BE2C (cell line): ENCODE data around the gene SWSAP1.
A peak's percentile ranks its signal among the peaks of the same experiment; 100 is the strongest.

Experiments
- DNase-seq: peaks from one replicate; pipeline ENCODE4 v3.0.0-alpha.2; 2020
- H3K27me3 ChIP-seq: fragments of 250-450 bp; sonication (Bioruptor Pico); 2 replicates; pipeline ENCODE4 v1.5.1; 2020; ENCODE audit warnings: mild to moderate bottlenecking
- H3K36me3 ChIP-seq: fragments of 250-450 bp; sonication (Bioruptor Pico); 2 replicates; pipeline ENCODE4 v1.5.1; 2020; ENCODE audit warnings: mild to moderate bottlenecking
- H3K4me1 ChIP-seq: fragments of 250-450 bp; sonication (Bioruptor Pico); 2 replicates; pipeline ENCODE4 v1.5.1; 2020
- H3K4me3 ChIP-seq: 2 replicates; pipeline ENCODE4 v1.5.1; 2011; ENCODE audit warnings: low read depth, low read length
- H3K9me3 ChIP-seq: fragments of 250-450 bp; sonication (Bioruptor Pico); 2 replicates; pipeline ENCODE4 v1.5.1; 2020
- TF ChIP-seq, protein P1 (sequence below): IDR thresholded peaks from 2 replicates; pipeline ENCODE4 v1.5.1; 2012; ENCODE audit warnings: mild to moderate bottlenecking, low read depth, low read length

Gene SWSAP1

DNA sequence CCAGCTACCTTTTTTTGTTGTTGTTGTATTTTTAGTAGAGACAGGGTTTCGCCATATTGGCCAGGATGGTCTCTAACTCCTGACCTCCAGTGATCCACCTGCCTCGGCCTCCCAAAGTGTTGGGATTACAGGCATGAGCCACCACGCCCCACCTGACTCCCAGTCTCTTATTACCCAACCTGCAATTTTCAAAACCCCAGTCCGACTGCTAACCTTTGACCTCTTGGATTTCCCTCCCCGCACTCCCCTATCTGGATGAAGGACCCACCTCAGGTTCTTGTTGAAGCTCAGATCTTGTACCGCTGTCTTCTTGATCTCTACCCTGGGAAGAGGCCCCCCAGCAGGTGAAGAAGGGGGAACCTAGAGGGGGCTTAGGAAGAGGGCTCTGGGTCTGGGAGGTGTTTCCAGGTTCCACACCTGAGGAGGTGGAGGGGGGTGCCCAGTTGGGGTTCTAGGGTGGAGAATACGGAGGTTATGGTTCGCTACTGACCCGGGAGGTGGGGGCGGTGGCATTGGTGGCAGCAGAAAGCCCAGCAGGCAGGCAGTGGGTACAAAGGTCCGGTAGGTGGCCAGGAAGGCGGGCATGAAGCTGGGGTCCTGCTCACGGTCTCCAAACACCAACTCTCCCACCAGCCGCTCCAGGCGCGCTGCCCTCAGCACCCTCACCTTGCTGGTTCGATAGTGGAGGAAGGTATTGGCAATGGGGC is 42.0 kb downstream of the SWSAP1 start:
- TF ChIP-seq, protein P1, sequence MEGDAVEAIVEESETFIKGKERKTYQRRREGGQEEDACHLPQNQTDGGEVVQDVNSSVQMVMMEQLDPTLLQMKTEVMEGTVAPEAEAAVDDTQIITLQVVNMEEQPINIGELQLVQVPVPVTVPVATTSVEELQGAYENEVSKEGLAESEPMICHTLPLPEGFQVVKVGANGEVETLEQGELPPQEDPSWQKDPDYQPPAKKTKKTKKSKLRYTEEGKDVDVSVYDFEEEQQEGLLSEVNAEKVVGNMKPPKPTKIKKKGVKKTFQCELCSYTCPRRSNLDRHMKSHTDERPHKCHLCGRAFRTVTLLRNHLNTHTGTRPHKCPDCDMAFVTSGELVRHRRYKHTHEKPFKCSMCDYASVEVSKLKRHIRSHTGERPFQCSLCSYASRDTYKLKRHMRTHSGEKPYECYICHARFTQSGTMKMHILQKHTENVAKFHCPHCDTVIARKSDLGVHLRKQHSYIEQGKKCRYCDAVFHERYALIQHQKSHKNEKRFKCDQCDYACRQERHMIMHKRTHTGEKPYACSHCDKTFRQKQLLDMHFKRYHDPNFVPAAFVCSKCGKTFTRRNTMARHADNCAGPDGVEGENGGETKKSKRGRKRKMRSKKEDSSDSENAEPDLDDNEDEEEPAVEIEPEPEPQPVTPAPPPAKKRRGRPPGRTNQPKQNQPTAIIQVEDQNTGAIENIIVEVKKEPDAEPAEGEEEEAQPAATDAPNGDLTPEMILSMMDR = no peak
- Histone ChIP-seq H3K36me3 (no peaks in the 10 kb centered on the region), H3K9me3 (no peaks in the 10 kb centered on the region), H3K27me3 (peaks cover 50% of the 10 kb centered on the region), H3K4me1 (no peaks in the 10 kb centered on the region), H3K4me3 (no peak overlapping the region)
- DNase-seq = no peak

DNA sequence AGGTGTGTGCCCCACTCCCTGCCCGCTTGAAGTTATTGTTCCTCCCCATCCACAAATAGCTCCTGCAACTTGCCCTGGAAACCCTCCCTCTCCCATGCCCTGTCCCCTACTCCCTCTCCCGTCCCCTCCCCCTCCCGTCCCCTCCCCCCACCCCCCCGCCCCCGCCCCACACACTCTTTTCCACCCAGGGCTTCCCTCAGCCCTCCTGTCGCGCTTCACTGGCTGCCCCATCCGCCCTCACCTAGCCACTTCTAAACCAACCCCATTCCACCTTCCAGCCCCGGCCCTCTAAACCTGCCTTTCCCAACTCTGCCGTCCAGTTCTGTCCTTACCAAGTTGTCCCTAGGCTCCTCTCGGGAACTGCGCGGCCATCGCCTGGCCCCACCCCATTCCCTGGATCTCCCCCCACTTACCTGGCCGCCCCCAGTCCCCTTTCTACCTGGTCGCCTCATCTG is 43.7 kb downstream of the SWSAP1 start:
- TF ChIP-seq, protein P1 = no peak
- Histone ChIP-seq H3K9me3 (no peaks in the 10 kb centered on the region), H3K36me3 (no peaks in the 10 kb centered on the region), H3K27me3 (peaks cover 58% of the 10 kb centered on the region), H3K4me1 (no peaks in the 10 kb centered on the region), H3K4me3 (no peak overlapping the region)
- no peak for DNase-seq

DNA sequence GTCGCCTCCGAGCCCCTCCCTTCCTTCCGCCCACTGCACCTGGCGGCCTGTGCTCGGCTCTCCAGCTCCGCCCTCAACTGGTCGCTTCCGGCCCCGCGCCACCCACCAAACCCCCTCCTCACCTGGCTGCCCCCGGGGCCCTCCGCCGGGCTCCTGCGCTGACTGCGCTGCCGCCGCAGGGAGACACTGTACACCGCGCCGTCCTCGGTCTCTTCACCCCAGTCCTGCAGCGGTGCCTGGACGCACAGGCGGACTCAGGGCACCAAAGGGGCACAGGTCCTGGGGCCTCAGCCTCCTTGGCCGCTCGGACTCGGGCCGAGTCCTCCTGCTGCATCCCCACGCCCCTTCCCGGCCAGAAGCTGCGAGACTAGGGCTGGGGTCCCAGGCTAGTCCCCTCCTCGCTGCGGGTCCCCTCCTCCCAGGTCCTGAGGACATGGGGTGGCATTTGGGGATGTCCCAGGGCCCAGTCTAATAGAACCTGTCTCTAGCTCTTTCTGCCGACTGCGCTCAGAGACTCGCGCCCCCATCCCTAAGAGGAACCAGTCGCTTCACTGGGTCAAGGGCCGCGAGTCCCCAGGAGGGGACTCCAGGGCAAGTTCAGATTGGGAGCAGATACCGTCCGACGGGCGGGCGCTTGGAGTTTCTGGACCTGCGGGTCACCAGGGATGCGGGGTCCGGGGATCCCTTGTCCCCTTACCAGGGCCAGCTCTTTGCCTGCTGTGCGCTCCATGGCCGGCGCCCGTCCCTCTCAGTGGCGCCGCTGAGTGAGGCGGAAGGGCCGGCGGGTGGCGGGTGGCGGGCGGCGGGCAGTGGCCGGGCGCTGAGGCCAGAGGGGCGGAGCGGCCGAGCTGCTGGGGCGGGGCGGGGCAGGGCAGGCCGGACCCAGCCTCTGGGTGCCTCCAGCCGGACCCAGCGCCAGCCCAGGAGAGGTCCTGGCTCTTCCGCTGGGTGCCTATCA is 44.4 kb downstream of the SWSAP1 start, which contains the start of gene RGL3:
RGL3 (minus strand) TSS at position 766 of the 958 bp plus-strand sequence; CDS start at position 730, 36 bp downstream.
- Histone ChIP-seq H3K9me3 (no peaks in the 10 kb centered on the region), H3K4me3 (no peak within 1 kb of the TSS), H3K4me1 (no peaks in the 10 kb centered on the region), H3K27me3 (peaks cover 61% of the 10 kb centered on the region), H3K36me3 (no peaks in the 10 kb centered on the region)
- TF ChIP-seq, protein P1 = no peak
- no peak for DNase-seq

DNA sequence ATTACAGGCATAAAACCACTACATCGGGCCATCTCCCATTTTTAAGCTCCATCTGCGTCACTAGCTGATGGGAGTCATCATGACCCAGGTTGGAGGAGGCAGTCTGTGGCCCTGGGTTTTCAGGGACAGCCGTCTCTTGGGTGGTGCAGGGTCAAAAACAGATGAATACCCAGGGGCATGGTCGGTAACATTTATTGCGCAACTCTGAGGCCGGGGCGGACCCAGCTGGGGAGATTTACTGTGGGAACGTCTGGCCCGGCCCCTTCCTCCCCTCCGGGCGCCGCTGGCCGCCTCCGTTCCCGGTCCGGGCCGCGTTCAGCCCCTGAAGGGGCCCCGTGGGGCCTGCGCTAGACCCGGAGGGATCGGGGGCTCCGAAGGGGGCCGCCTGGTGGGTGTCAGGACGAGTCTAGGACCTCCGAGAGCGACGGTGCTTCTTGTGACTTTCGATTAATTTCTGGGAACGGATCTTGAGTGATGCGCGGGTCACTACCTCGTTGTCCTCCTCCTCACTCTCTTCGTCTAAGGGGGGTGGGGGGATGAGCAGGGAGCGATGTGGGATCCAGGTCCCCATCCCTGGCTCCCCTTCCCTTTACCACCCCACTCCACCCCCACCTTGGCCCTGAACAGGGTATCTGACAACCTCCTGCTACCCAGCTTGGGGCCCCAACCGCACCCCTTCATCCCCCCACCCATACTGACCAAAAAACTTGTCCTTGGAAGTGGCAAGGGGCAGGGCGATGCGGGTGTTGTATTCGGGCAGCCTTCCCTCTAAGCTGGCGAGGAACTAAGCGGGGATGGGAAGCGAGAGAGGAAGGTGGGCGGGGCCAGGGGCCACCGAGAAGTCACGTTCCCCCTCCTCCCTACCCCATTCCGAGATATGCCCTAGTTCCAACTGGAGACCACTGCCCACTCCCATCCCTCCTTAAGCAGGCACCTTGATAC is 46.2 kb downstream of the SWSAP1 start:
- no peak for DNase-seq
- Histone ChIP-seq H3K27me3 (peaks cover 61% of the 10 kb centered on the region), H3K36me3 (no peaks in the 10 kb centered on the region), H3K9me3 (no peaks in the 10 kb centered on the region), H3K4me1 (no peaks in the 10 kb centered on the region), H3K4me3 (peak overlapping the region; percentile 45)
- TF ChIP-seq, protein P1 = no peak

DNA sequence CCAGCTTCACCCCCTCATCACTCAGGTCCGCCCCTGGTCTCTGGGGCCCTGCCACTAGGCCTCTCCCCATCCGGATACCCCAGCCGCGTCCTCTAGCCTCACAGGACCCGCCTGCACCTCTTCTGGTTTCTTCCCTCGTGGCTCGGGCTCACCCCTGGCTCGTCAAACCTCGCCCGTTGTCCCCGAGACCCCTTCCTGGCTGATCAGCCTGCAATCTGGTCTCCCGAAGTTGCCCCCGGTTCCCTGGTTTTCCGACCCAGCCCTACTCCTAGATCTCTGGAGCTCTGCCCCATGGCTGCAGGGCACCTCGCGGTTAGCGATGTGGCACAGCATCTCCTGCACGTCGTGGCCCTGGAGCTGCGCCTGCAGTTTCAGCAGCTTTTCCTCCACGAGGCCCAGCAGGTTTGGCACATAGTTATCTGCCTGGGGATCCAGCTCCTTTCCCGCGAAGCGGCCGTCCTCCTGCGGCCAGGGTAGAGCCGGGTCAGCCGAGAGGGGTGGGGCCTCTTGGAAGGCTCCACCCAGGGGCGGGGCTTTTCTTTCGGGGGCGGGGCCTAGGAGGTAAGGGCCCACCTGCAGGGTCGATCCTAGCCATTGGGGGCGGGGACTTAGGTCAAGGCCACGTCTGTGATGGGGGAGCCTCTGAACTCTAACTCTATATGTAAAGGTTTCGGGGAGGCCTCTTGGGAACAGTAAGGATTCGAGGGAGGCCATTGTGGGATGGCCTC is 47.1 kb downstream of the SWSAP1 start:
- TF ChIP-seq, protein P1 = no peak
- peak overlapping the region; percentile 45 for H3K4me3 ChIP-seq

More for the DNA sequence above, 47.1 kb downstream of the SWSAP1 start:
- Histone ChIP-seq H3K36me3 (no peaks in the 10 kb centered on the region), H3K4me1 (no peaks in the 10 kb centered on the region), H3K9me3 (no peaks in the 10 kb centered on the region), H3K27me3 (peaks cover 59% of the 10 kb centered on the region)
- peak; percentile 57 for DNase-seq
